GM13976 (cell line): Measurements from ENCODE around the gene CATSPERE.
"Not testable (repeated sequence)": the region's sequence is repeated elsewhere in the genome, so short reads cannot be mapped to it uniquely, and the experiment has no call there.

Experiments used
- DNase-seq: peaks from one replicate; pipeline ENCODE4 v3.0.0; 2012; ENCODE audit warnings: low spot score
- CTCF ChIP-seq: IDR thresholded peaks from 2 replicates; pipeline ENCODE4 v1.5.1; 2012; ENCODE audit warnings: borderline replicate concordance, mild to moderate bottlenecking; ENCODE audit not compliant: insufficient read depth; ENCODE audit errors: extremely low read depth, missing control alignments, control extremely low read depth
- in situ Hi-C: fragments of 300-500 bp; cut with MboI; formaldehyde crosslinking; loops from one replicate; pipeline ENCODE4 v1.12.0; 2022; ENCODE audit warnings: low sequenced_read_pairs, mixed read lengths, inconsistent platforms; ENCODE audit not compliant: unreplicated experiment

CATSPERE gene

GRCh38 chr1:244494653-244495052 is 33.6 kb downstream of the CATSPERE start:
- in situ Hi-C loops, result no loop called here
- no peak for DNase-seq
- no peak for TF ChIP-seq CTCF

- DNase-seq, result no peak
- in situ Hi-C loops, result no loop called here
- TF ChIP-seq CTCF, result no peak
These were observed 35.1 kb downstream of the CATSPERE start for GRCh38 chr1:244496186-244496585.

- no peak for DNase-seq
- in situ Hi-C loops, result no loop called here
- TF ChIP-seq CTCF, result no peak
These were observed 36.7 kb downstream of the CATSPERE start for GRCh38 chr1:244497805-244498204.

GRCh38 chr1:244499484-244499883 is 38.4 kb downstream of the CATSPERE start:
- DNase-seq, in situ Hi-C loops: not testable (repeated sequence)

- in situ Hi-C loops, DNase-seq: not testable (repeated sequence)
These were observed 39.4 kb downstream of the CATSPERE start for GRCh38 chr1:244500515-244500914.

- no peak for TF ChIP-seq CTCF
- in situ Hi-C loops, result no loop called here
These were observed 41.6 kb downstream of the CATSPERE start for GRCh38 chr1:244502630-244503029.

GRCh38 chr1:244513493-244513892 is 52.4 kb downstream of the CATSPERE start:
- in situ Hi-C loops, result no loop called here
- TF ChIP-seq CTCF, result no peak
- no peak for DNase-seq

More at GRCh38 chr1:244502630-244503029, 41.6 kb downstream of the CATSPERE start:
- DNase-seq, result no peak

GRCh38 chr1:244515680-244516079 is 54.6 kb downstream of the CATSPERE start:
- in situ Hi-C loops, result no loop called here

More at GRCh38 chr1:244515680-244516079, 54.6 kb downstream of the CATSPERE start:
- DNase-seq, result no peak
- no peak for TF ChIP-seq CTCF
